ENCODE results near the gene STXBP1.
A peak's percentile ranks its signal among the peaks of the same experiment; 100 is the strongest.

STXBP1 gene

GRCh38 chr9:127698985-127699670 lies 87.1 kb downstream of the STXBP1 start:
- Histone ChIP-seq H3K36me3 (peaks cover 0 to 5% (median 0%) of the 10 kb centered on the region in 3 donors), H3K27ac (peak overlapping the region; percentile 76 to 79), H3K27me3 (no peaks in the 10 kb centered on the region), H3K4me1 (peaks cover 0 to 8% (median 0%) of the 10 kb centered on the region in 4 donors), H3K9me3 (no peaks in the 10 kb centered on the region), H3K4me3 (peak overlapping the region; percentile 29 to 45)
- DNase-seq = peak; percentile 98 to 99
- TF ChIP-seq, protein P1, sequence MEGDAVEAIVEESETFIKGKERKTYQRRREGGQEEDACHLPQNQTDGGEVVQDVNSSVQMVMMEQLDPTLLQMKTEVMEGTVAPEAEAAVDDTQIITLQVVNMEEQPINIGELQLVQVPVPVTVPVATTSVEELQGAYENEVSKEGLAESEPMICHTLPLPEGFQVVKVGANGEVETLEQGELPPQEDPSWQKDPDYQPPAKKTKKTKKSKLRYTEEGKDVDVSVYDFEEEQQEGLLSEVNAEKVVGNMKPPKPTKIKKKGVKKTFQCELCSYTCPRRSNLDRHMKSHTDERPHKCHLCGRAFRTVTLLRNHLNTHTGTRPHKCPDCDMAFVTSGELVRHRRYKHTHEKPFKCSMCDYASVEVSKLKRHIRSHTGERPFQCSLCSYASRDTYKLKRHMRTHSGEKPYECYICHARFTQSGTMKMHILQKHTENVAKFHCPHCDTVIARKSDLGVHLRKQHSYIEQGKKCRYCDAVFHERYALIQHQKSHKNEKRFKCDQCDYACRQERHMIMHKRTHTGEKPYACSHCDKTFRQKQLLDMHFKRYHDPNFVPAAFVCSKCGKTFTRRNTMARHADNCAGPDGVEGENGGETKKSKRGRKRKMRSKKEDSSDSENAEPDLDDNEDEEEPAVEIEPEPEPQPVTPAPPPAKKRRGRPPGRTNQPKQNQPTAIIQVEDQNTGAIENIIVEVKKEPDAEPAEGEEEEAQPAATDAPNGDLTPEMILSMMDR (IDR thresholded peaks at IDR 0.05) = peak; percentile 22 to 45
- intact Hi-C loops (cut with DNase I; ENCODE audit: low total_unique reads) = no loop called here

- peak overlapping the region; percentile 76 to 79 for H3K27ac ChIP-seq
These were observed 88.1 kb downstream of the STXBP1 start for GRCh38 chr9:127700140-127700539.

GRCh38 chr9:127700594-127701255 lies 88.6 kb downstream of the STXBP1 start:
- TF ChIP-seq, protein P1 (IDR thresholded peaks at IDR 0.05) = no peak
- Histone ChIP-seq H3K4me1 (peaks cover 0 to 8% (median 0%) of the 10 kb centered on the region in 4 donors), H3K9me3 (no peaks in the 10 kb centered on the region), H3K27ac (no peak overlapping the region), H3K4me3 (no peak overlapping the region), H3K27me3 (peaks cover 0 to 11% of the 10 kb centered on the region in 2 donors), H3K36me3 (no peaks in the 10 kb centered on the region)
- intact Hi-C loops (cut with DNase I; ENCODE audit: low total_unique reads) = no loop called here
- DNase-seq = no peak

More at GRCh38 chr9:127700140-127700539, 88.1 kb downstream of the STXBP1 start:
- DNase-seq = no peak
- Histone ChIP-seq H3K9me3 (no peaks in the 10 kb centered on the region), H3K4me1 (peaks cover 0 to 8% (median 0%) of the 10 kb centered on the region in 4 donors), H3K36me3 (no peaks in the 10 kb centered on the region), H3K27me3 (peaks cover 0 to 5% of the 10 kb centered on the region in 2 donors), H3K4me3 (no peak overlapping the region)
- TF ChIP-seq, protein P1 (IDR thresholded peaks at IDR 0.05) = no peak
- intact Hi-C loops (cut with DNase I; ENCODE audit: low total_unique reads) = no loop called here

DNA sequence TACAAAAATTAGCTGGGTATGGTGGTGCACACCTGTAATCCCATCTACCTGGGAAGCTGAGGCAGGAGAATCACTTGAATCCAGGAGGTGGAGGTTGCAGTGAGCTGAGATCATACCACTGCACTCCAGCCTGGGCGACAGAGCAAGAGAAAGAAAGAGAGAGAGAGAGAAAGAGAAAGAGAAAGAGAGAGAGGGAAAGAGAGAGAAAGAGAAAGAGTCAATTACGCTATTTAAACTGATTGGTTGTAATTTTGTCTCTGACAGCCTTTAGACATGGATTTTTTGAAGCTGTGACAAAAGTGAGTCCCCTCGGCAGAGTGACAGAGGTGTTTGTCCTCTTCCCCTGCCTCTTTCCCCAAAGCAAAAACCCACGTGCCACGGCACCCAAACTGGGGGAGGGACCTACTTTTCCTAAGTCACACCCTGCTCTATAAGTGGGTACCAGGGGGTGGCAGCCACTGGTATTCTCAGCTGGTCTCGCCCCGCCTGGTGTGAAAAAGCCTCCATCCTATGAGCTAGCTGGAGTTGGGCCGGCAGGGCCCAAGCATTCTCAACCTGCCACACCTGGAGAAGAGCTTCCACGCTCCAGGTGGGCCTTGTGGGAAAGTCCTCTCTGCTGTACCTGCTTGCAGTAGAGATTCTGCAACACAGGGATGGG lies 91.3 kb downstream of the STXBP1 start:
- TF ChIP-seq, protein P1 (IDR thresholded peaks at IDR 0.05) = no peak
- peaks cover 0 to 8% (median 0%) of the 10 kb centered on the region in 4 donors for H3K4me1 ChIP-seq
- no peak for DNase-seq

GRCh38 chr9:127705577-127706379 lies 93.7 kb downstream of the STXBP1 start:
- no peak overlapping the region for H3K27ac ChIP-seq
- intact Hi-C loops (cut with DNase I; ENCODE audit: low total_unique reads) = no loop called here
- TF ChIP-seq, protein P1 (IDR thresholded peaks at IDR 0.05) = no peak
- peaks cover 0 to 31% of the 10 kb centered on the region in 2 donors for H3K27me3 ChIP-seq
- H3K9me3 ChIP-seq = no peaks in the 10 kb centered on the region
- no peak overlapping the region for H3K4me3 ChIP-seq
- DNase-seq = no peak
- H3K36me3 ChIP-seq = no peaks in the 10 kb centered on the region
- H3K4me1 ChIP-seq = no peaks in the 10 kb centered on the region

More for the DNA sequence above, 91.3 kb downstream of the STXBP1 start:
- no peak overlapping the region for H3K27ac ChIP-seq
- H3K4me3 ChIP-seq = no peak overlapping the region
- H3K9me3 ChIP-seq = no peaks in the 10 kb centered on the region
- intact Hi-C loops (cut with DNase I; ENCODE audit: low total_unique reads) = no loop called here
- peaks cover 0 to 31% of the 10 kb centered on the region in 2 donors for H3K27me3 ChIP-seq
- no peaks in the 10 kb centered on the region for H3K36me3 ChIP-seq
